ENCODE results near the gene RNF20.
A peak's percentile ranks its signal among the peaks of the same experiment; 100 is the strongest.

Gene RNF20

DNA sequence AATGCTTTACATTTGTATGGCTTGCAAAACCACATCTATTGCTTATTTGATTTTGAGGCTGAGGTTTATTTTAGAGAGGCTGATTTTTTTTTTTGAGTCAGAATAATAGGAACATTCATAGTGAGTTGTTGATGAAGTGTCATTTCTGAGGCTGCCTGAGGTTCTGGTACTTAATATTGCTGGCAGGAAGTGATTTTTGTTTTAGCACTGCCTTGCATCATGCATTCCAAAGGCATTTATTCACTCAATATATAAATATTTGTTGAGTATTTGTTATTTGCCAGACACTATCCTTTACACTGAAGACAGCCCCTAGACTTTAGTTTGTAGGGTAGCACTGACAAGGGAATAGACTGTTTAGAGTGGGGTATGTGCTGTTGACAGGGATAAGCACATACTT, 2.7 kb downstream of the RNF20 start:
- Histone ChIP-seq H3K27me3 (ENCODE audit: insufficient read depth, low read length) (no peaks in the 10 kb centered on the region), H3K18ac (ENCODE audit: low read length) (no peak overlapping the region), H4K12ac (ENCODE audit: low read depth, low read length) (no peak overlapping the region), H2AFZ (ENCODE audit: insufficient read depth, low read length, poor library complexity) (no peak overlapping the region), H3K4ac (ENCODE audit: low read depth, low read length) (no peak overlapping the region), H2BK12ac (ENCODE audit: low read length) (no peak overlapping the region), H3K79me2 (ENCODE audit: control insufficient read depth, insufficient read depth, low read length, poor library complexity) (peaks cover 4% of the 10 kb centered on the region), H2BK120ac (ENCODE audit: insufficient read depth, low read length, poor library complexity) (no peak overlapping the region), H3K9ac (ENCODE audit: low read length) (no peak overlapping the region), H3K27ac (ENCODE audit: low read depth, low read length) (no peak overlapping the region), H3K14ac (ENCODE audit: low read length) (no peak overlapping the region), H3K4me2 (ENCODE audit: low read length) (no peak overlapping the region), H3K4me1 (ENCODE audit: control insufficient read depth in 1 of 2, insufficient read depth in 2 of 2, low read length in 2 of 2) (peaks cover 0 to 2% of the 10 kb centered on the region in 2 experiments), H3K79me1 (ENCODE audit: low read length) (peaks cover 7% of the 10 kb centered on the region), H3K36me3 (ENCODE audit: control insufficient read depth in 1 of 2, insufficient read depth in 2 of 2, low read length in 2 of 2) (peaks cover 4 to 9% of the 10 kb centered on the region in 2 experiments), H4K8ac (ENCODE audit: low read depth, low read length) (no peak overlapping the region), H2AK5ac (ENCODE audit: low read length) (no peak overlapping the region), H2BK5ac (ENCODE audit: low read depth, low read length, poor library complexity) (no peak overlapping the region), H3K4me3 (ENCODE audit: low read depth, low read length) (no peak overlapping the region), H3K23ac (ENCODE audit: low read length) (no peak overlapping the region), H4K91ac (ENCODE audit: low read depth, low read length) (no peak overlapping the region), H3K9me3 (ENCODE audit: insufficient read depth, low read depth, low read length) (no peaks in the 10 kb centered on the region)
- DNase-seq, result no peak

DNA sequence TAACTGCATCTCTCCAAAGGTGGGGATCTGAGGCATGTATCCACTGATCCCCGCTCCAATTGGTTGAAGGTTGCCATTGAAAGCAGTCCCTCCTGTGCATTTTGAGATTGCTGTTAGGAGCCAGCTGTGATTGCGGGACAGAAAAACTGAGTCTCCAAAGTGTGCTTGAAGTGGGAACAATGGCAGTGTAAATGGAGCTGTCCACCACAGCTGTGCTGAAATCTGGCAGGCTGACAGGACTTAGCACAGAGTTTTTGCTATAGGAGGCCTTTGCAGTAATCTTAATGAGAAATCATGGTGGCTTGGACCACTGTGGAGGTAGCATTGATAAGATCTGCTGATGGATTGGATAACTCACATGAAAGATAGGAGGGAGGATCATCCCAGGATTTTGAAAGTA, 3.3 kb downstream of the RNF20 start:
- no peak overlapping the region for H2AK5ac ChIP-seq (ENCODE audit: low read length)
- H2BK120ac ChIP-seq (ENCODE audit: insufficient read depth, low read length, poor library complexity), result no peak overlapping the region
- H4K8ac ChIP-seq (ENCODE audit: low read depth, low read length), result no peak overlapping the region

DNA sequence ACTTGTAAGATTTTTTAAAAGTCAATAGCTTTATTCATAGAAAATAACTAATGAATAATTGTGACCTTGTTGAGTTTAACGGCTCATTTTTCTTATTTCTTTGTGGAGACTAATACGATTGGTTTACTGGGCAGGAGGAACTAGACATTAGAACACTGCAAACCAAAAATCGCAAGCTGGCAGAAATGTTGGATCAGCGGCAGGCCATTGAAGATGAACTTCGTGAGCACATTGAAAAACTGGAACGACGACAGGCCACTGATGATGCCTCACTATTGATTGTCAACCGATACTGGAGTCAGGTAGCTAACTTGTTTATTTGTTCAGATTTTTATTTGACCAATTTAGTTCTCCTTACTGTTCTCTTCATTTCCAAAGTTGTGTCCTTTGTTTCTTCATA, 6.4 kb downstream of the RNF20 start:
- no CpG with 5 or more reads among the region's 8 CpGs for WGBS (ENCODE audit: extremely low coverage, insufficient coverage, insufficient read length)
- H3K9me3 ChIP-seq (ENCODE audit: insufficient read depth, low read depth, low read length), result no peaks in the 10 kb centered on the region
- DNase-seq, result no peak
- H4K91ac ChIP-seq (ENCODE audit: low read depth, low read length), result no peak overlapping the region
- no peak overlapping the region for H3K18ac ChIP-seq (ENCODE audit: low read length)
- no peak overlapping the region for H4K8ac ChIP-seq (ENCODE audit: low read depth, low read length)
- H2BK120ac ChIP-seq (ENCODE audit: insufficient read depth, low read length, poor library complexity), result no peak overlapping the region
- no peak overlapping the region for H3K4me3 ChIP-seq (ENCODE audit: low read depth, low read length)
- H3K9ac ChIP-seq (ENCODE audit: low read length), result no peak overlapping the region
- H3K79me2 ChIP-seq (ENCODE audit: control insufficient read depth, insufficient read depth, low read length, poor library complexity), result no peaks in the 10 kb centered on the region
- no peaks in the 10 kb centered on the region for H3K27me3 ChIP-seq (ENCODE audit: insufficient read depth, low read length)
- peaks cover 7 to 18% of the 10 kb centered on the region in 2 experiments for H3K36me3 ChIP-seq (ENCODE audit: control insufficient read depth in 1 of 2, insufficient read depth in 2 of 2, low read length in 2 of 2)
- no peak overlapping the region for H4K12ac ChIP-seq (ENCODE audit: low read depth, low read length)
- no peak overlapping the region for H3K27ac ChIP-seq (ENCODE audit: low read depth, low read length)
- no peak overlapping the region for H3K4ac ChIP-seq (ENCODE audit: low read depth, low read length)
- H3K4me1 ChIP-seq (ENCODE audit: control insufficient read depth in 1 of 2, insufficient read depth in 2 of 2, low read length in 2 of 2), result no peaks in the 10 kb centered on the region
- no peak overlapping the region for H3K14ac ChIP-seq (ENCODE audit: low read length)
- no peak overlapping the region for H2BK5ac ChIP-seq (ENCODE audit: low read depth, low read length, poor library complexity)
- no peak overlapping the region for H3K4me2 ChIP-seq (ENCODE audit: low read length)
- H2AFZ ChIP-seq (ENCODE audit: insufficient read depth, low read length, poor library complexity), result no peak overlapping the region
- H3K23ac ChIP-seq (ENCODE audit: low read length), result no peak overlapping the region
- H2BK12ac ChIP-seq (ENCODE audit: low read length), result no peak overlapping the region
- H2AK5ac ChIP-seq (ENCODE audit: low read length), result no peak overlapping the region
- no peaks in the 10 kb centered on the region for H3K79me1 ChIP-seq (ENCODE audit: low read length)

More for the DNA sequence above, 3.3 kb downstream of the RNF20 start:
- Histone ChIP-seq H3K79me1 (ENCODE audit: low read length) (peaks cover 7% of the 10 kb centered on the region), H2AFZ (ENCODE audit: insufficient read depth, low read length, poor library complexity) (no peak overlapping the region), H3K14ac (ENCODE audit: low read length) (no peak overlapping the region), H3K9me3 (ENCODE audit: insufficient read depth, low read depth, low read length) (no peaks in the 10 kb centered on the region), H3K4me2 (ENCODE audit: low read length) (no peak overlapping the region), H3K36me3 (ENCODE audit: control insufficient read depth in 1 of 2, insufficient read depth in 2 of 2, low read length in 2 of 2) (peaks cover 4 to 9% of the 10 kb centered on the region in 2 experiments), H2BK5ac (ENCODE audit: low read depth, low read length, poor library complexity) (no peak overlapping the region), H3K23ac (ENCODE audit: low read length) (no peak overlapping the region), H3K4me1 (ENCODE audit: control insufficient read depth in 1 of 2, insufficient read depth in 2 of 2, low read length in 2 of 2) (peaks cover 0 to 2% of the 10 kb centered on the region in 2 experiments), H3K4ac (ENCODE audit: low read depth, low read length) (no peak overlapping the region), H3K18ac (ENCODE audit: low read length) (no peak overlapping the region), H3K9ac (ENCODE audit: low read length) (no peak overlapping the region), H3K4me3 (ENCODE audit: low read depth, low read length) (no peak overlapping the region), H3K79me2 (ENCODE audit: control insufficient read depth, insufficient read depth, low read length, poor library complexity) (peaks cover 4% of the 10 kb centered on the region), H3K27me3 (ENCODE audit: insufficient read depth, low read length) (no peaks in the 10 kb centered on the region), H4K12ac (ENCODE audit: low read depth, low read length) (no peak overlapping the region), H4K91ac (ENCODE audit: low read depth, low read length) (no peak overlapping the region), H2BK12ac (ENCODE audit: low read length) (no peak overlapping the region), H3K27ac (ENCODE audit: low read depth, low read length) (no peak overlapping the region)
- no CpG with 5 or more reads among the region's 2 CpGs for WGBS (ENCODE audit: extremely low coverage, insufficient coverage, insufficient read length)
- peak in 1 of 2 donors; percentile 15 for DNase-seq

DNA sequence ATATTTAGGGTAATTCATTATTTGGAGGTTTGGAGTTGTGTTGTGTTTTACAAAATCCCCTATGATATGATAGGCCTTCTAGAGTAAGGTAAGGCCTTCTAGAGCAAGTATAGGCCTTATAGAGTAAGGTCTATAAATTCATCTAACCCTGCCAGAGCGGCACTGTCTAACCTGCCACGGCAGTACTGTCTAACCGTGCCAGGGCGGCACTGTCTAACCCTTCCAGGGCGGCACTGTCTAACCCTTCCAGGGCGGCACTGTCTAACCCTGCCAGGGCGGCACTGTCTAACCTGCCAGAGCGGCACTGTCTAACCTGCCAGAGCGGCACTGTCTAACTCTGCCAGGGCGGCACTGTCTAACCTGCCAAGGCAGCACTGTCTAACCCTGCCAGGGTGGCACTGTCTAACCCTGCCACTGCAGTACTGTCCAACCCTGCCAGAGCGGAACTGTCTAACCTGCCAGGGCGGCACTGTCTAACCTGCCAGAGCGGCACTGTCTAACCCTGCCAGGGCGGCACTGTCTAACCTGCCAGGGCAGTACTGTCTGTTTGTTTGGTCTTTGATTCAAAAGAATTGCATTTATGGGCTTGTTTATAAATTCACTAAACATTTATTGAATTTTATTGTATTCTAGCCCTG, 9.6 kb downstream of the RNF20 start:
- Histone ChIP-seq H3K4me2 (ENCODE audit: low read length) (no peak overlapping the region), H2BK120ac (ENCODE audit: insufficient read depth, low read length, poor library complexity) (no peak overlapping the region), H2BK5ac (ENCODE audit: low read depth, low read length, poor library complexity) (no peak overlapping the region), H3K18ac (ENCODE audit: low read length) (no peak overlapping the region), H2AK5ac (ENCODE audit: low read length) (no peak overlapping the region), H2BK12ac (ENCODE audit: low read length) (no peak overlapping the region), H2AFZ (ENCODE audit: insufficient read depth, low read length, poor library complexity) (no peak overlapping the region), H3K23ac (ENCODE audit: low read length) (no peak overlapping the region), H4K8ac (ENCODE audit: low read depth, low read length) (no peak overlapping the region), H3K9me3 (ENCODE audit: insufficient read depth, low read depth, low read length) (no peaks in the 10 kb centered on the region), H4K91ac (ENCODE audit: low read depth, low read length) (no peak overlapping the region), H3K27ac (ENCODE audit: low read depth, low read length) (no peak overlapping the region), H3K79me1 (ENCODE audit: low read length) (no peaks in the 10 kb centered on the region), H3K79me2 (ENCODE audit: control insufficient read depth, insufficient read depth, low read length, poor library complexity) (no peaks in the 10 kb centered on the region), H3K4me1 (ENCODE audit: control insufficient read depth in 1 of 2, insufficient read depth in 2 of 2, low read length in 2 of 2) (no peaks in the 10 kb centered on the region), H3K27me3 (ENCODE audit: insufficient read depth, low read length) (no peaks in the 10 kb centered on the region), H3K4ac (ENCODE audit: low read depth, low read length) (no peak overlapping the region), H3K9ac (ENCODE audit: low read length) (no peak overlapping the region), H4K12ac (ENCODE audit: low read depth, low read length) (no peak overlapping the region), H3K36me3 (ENCODE audit: control insufficient read depth in 1 of 2, insufficient read depth in 2 of 2, low read length in 2 of 2) (peaks cover 7 to 22% of the 10 kb centered on the region in 2 experiments), H3K4me3 (ENCODE audit: low read depth, low read length) (no peak overlapping the region), H3K14ac (ENCODE audit: low read length) (no peak overlapping the region)
- DNase-seq, result no peak
- WGBS (ENCODE audit: extremely low coverage, insufficient coverage, insufficient read length), result no CpG with 5 or more reads among the region's 14 CpGs

All from trophoblast cell (in vitro differentiated cells and primary cell).